ENCODE data around the gene NFIB.

NFIB gene

GRCh38 chr9:14258156-14258555 is 55.8 kb downstream of the NFIB start:
- peak; percentile 55 for FAIRE-seq
- no peak for TF ChIP-seq POLR2A (IDR thresholded peaks at IDR 0.05; ENCODE audit: low read depth, low read length)

GRCh38 chr9:14256588-14256987 is 57.4 kb downstream of the NFIB start:
- FAIRE-seq (peak; percentile 53), DNase-seq (ENCODE audit: insufficient read length, low spot score) (no peak)
- TF ChIP-seq POLR2A (IDR thresholded peaks at IDR 0.05; ENCODE audit: low read depth, low read length), result no peak

More at GRCh38 chr9:14258156-14258555, 55.8 kb downstream of the NFIB start:
- no peak for DNase-seq (ENCODE audit: insufficient read length, low spot score)

GRCh38 chr9:14251154-14252071 is 62.5 kb downstream of the NFIB start:
- no peak for TF ChIP-seq POLR2A (IDR thresholded peaks at IDR 0.05; ENCODE audit: low read depth, low read length)
- DNase-seq (ENCODE audit: insufficient read length, low spot score) (peak; percentile 30), FAIRE-seq (peak; percentile 99)

GRCh38 chr9:14250794-14251153 is 63.2 kb downstream of the NFIB start:
- DNase-seq (ENCODE audit: insufficient read length, low spot score), result no peak
- TF ChIP-seq POLR2A (IDR thresholded peaks at IDR 0.05; ENCODE audit: low read depth, low read length), result no peak
- FAIRE-seq, result no peak

- DNase-seq (ENCODE audit: insufficient read length, low spot score) (no peak), FAIRE-seq (peak; percentile 6)
- TF ChIP-seq POLR2A (IDR thresholded peaks at IDR 0.05; ENCODE audit: low read depth, low read length), result no peak
Measured at GRCh38 chr9:14249527-14249926, 64.4 kb downstream of the NFIB start.

- FAIRE-seq (no peak), DNase-seq (ENCODE audit: insufficient read length, low spot score) (no peak)
- no peak for TF ChIP-seq POLR2A (IDR thresholded peaks at IDR 0.05; ENCODE audit: low read depth, low read length)
Measured at GRCh38 chr9:14248149-14248548, 65.8 kb downstream of the NFIB start.

GRCh38 chr9:14247577-14247976 is 66.4 kb downstream of the NFIB start:
- TF ChIP-seq POLR2A (IDR thresholded peaks at IDR 0.05; ENCODE audit: low read depth, low read length), result no peak
- FAIRE-seq, result no peak
- no peak for DNase-seq (ENCODE audit: insufficient read length, low spot score)

- FAIRE-seq, result peak; percentile 55
- TF ChIP-seq POLR2A (IDR thresholded peaks at IDR 0.05; ENCODE audit: low read depth, low read length), result no peak
- DNase-seq (ENCODE audit: insufficient read length, low spot score), result no peak
Measured at GRCh38 chr9:14246951-14247350, 67.0 kb downstream of the NFIB start.

- peak; percentile 48 for FAIRE-seq
- TF ChIP-seq POLR2A (IDR thresholded peaks at IDR 0.05; ENCODE audit: low read depth, low read length), result no peak
- DNase-seq (ENCODE audit: insufficient read length, low spot score), result no peak
Measured at GRCh38 chr9:14245901-14246525, 67.9 kb downstream of the NFIB start.

- TF ChIP-seq POLR2A (IDR thresholded peaks at IDR 0.05; ENCODE audit: low read depth, low read length), result no peak
- no peak for DNase-seq (ENCODE audit: insufficient read length, low spot score)
- peak; percentile 48 for FAIRE-seq
Measured at GRCh38 chr9:14243514-14244042, 70.4 kb downstream of the NFIB start.

GRCh38 chr9:14242150-14242805 is 71.7 kb downstream of the NFIB start:
- TF ChIP-seq POLR2A (IDR thresholded peaks at IDR 0.05; ENCODE audit: low read depth, low read length), result no peak
- DNase-seq (ENCODE audit: insufficient read length, low spot score), result no peak
- FAIRE-seq, result no peak

- DNase-seq (ENCODE audit: insufficient read length, low spot score), result no peak
- FAIRE-seq, result peak; percentile 72
- no peak for TF ChIP-seq POLR2A (IDR thresholded peaks at IDR 0.05; ENCODE audit: low read depth, low read length)
Measured at GRCh38 chr9:14240537-14240936, 73.4 kb downstream of the NFIB start.

- FAIRE-seq (peak; percentile 98), DNase-seq (ENCODE audit: insufficient read length, low spot score) (no peak)
- TF ChIP-seq POLR2A (IDR thresholded peaks at IDR 0.05; ENCODE audit: low read depth, low read length), result no peak
Measured at GRCh38 chr9:14238518-14238917, 75.4 kb downstream of the NFIB start.

GRCh38 chr9:14238079-14238478 is 75.9 kb downstream of the NFIB start:
- DNase-seq (ENCODE audit: insufficient read length, low spot score), result no peak
- no peak for TF ChIP-seq POLR2A (IDR thresholded peaks at IDR 0.05; ENCODE audit: low read depth, low read length)
- FAIRE-seq, result no peak
